Measurements from ENCODE around the gene EDIL3. TPM values are rescaled to one million over a fixed set of nuclear protein-coding genes. Genes with fewer than 3 reads are reported as not detected.

Gene EDIL3
- total RNA-seq, 4 donors from 2014 or later, result 9.6 to 16.0 (median 11.1) TPM

DNA sequence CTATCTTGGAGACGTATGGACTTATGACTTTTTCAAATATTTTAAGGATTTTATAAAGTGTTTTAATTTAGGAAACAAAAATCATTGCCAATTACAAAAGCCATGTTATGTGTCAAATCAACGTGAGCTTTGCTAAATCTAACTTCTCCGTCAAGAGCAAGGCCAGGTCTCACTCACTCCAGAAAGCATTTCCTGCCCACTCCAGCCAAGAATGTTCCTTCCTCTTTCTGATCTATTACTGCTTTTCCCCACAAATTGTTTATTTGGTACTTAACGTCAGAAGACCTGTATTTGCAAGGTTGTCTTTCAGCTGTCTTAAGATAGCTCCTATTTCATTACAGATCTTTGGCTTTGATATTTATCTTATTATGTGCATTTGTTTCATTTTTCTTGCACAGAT lies 470.5 kb downstream of the EDIL3 start:
- no peak for TF ChIP-seq CTCF (IDR thresholded peaks at IDR 0.05; ENCODE audit: low read depth)

GRCh38 chr5:83913593-83913992 lies 471.1 kb downstream of the EDIL3 start:
- TF ChIP-seq CTCF (IDR thresholded peaks at IDR 0.05; ENCODE audit: low read depth), result no peak

DNA sequence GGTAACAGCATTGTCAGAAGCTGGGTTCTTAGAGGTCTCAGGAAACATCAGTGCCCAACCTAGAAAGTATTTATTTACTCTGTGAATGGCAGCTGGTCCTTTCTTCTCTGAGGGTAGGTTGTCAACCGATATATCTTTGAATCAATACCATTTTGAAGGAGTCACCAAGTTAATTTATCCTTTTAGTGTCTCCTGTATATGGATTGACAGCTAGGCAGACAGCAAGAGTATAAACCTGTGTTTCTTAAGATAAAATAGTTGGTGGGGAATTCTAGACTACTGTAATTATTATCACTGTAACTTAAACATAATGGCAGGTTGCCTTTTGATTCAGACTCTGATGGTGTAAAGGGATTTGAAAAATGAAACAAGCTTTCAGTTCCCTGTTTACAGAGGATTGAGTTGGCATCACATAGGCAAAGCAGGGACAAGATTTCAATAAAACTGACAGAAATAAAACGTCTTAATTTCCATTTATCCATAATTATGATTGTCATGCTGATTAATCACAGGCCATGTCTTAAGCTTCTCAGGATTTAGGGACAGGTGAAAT lies 473.2 kb downstream of the EDIL3 start:
- TF ChIP-seq CTCF (IDR thresholded peaks at IDR 0.05; ENCODE audit: low read depth), result no peak

GRCh38 chr5:83900306-83900705 lies 484.4 kb downstream of the EDIL3 start:
- TF ChIP-seq CTCF (IDR thresholded peaks at IDR 0.05; ENCODE audit: low read depth), result no peak

GRCh38 chr5:83899326-83899970 lies 485.2 kb downstream of the EDIL3 start:
- TF ChIP-seq CTCF (IDR thresholded peaks at IDR 0.05; ENCODE audit: low read depth), result no peak

GRCh38 chr5:83895860-83896259 lies 488.8 kb downstream of the EDIL3 start:
- TF ChIP-seq CTCF (IDR thresholded peaks at IDR 0.05; ENCODE audit: low read depth), result no peak

GRCh38 chr5:83891261-83891660 lies 493.4 kb downstream of the EDIL3 start:
- TF ChIP-seq CTCF (IDR thresholded peaks at IDR 0.05; ENCODE audit: low read depth), result no peak

Small RNA genes lying within 50 kb of the gene (small RNA-seq; reads per million reads assigned to genes)
- gene RNU6-448P, result not detected

Measured in subcutaneous adipose tissue (tissue), 4 donors.